HG03039 (cell line): Measurements from ENCODE around the gene DGKG.

ENCODE experiments used
- ATAC-seq: cut with Tn5 transposase; IDR thresholded peaks from one replicate; pipeline ENCODE4 v1.9.1; 2021; ENCODE audit warnings: mild to moderate bottlenecking, moderate library complexity; ENCODE audit not compliant: unreplicated experiment

Gene DGKG

GRCh38 chr3:186320862-186321568 lies 41.0 kb downstream of the DGKG start:
- no peak for ATAC-seq

- no peak for ATAC-seq
These were observed 42.1 kb downstream of the DGKG start for GRCh38 chr3:186319945-186320344.

DNA sequence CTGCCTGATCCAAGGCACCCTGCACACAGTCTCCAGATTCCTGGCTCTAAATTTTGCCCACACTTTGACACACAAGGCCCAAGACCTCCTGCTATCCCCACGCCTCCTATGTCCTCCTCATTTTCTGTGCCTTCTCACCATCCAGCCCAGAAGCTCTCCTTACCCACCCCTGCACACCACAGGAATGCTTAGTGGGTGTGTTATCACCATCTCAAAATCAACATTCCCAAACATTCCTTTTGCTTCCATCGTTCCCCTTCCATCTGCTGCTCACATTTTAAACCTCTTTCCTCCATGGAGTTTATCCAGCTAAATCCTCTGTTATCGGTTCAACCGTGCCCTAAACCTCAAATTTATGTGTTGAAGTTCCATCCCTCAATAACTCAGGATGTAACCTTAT lies 43.9 kb downstream of the DGKG start:
- ATAC-seq, result no peak

DNA sequence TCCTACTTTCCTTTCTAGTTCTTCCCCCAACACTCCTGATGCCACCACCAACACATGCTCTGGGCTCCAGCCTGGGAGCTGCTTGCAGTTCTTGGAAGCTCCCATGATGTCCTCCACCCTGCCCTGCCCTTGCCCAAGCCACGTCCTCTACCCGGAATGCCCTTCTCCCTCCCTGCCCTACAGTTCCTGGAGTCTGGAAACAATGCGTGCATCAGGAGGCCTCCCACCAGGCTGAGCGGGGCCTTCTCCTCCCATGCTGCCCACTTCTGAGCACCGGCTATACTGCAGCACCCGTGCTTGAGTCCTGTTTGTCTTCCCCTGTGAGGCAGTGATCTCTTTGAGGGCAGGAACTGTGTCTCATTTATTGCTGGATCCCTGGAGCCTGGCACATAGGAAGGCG lies 44.6 kb downstream of the DGKG start:
- no peak for ATAC-seq

DNA sequence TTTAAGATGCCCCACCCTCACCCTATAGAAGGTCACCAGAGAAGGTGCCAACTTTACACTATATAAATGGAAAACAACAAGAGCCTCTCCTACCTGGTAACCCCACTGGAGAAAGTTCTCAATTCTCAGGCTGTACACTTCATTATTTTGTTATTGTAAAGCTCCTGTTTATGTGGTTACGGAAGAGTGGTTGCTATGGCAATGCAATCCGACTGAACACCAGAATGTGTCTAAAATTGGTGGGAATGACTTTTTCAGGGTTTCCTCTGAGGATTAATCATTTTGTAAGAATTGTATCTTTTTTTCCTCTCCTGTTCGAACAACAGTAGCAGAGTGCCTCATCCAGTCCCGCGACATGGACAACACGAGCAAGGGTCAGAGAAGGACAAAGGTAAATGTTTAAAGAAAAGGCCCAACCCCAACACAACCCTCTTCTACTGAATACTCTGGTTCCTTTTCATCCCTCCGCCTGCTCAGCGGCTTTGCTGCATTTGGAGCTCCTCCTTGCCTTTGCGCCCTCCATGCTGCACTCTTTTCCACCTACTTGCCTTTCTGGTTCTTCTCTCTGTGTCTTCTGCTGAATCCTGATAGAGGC lies 45.3 kb downstream of the DGKG start:
- ATAC-seq, result no peak

- ATAC-seq, result no peak
These were observed 46.3 kb downstream of the DGKG start for GRCh38 chr3:186315581-186316354.

GRCh38 chr3:186314896-186315295 lies 47.1 kb downstream of the DGKG start:
- ATAC-seq, result no peak

DNA sequence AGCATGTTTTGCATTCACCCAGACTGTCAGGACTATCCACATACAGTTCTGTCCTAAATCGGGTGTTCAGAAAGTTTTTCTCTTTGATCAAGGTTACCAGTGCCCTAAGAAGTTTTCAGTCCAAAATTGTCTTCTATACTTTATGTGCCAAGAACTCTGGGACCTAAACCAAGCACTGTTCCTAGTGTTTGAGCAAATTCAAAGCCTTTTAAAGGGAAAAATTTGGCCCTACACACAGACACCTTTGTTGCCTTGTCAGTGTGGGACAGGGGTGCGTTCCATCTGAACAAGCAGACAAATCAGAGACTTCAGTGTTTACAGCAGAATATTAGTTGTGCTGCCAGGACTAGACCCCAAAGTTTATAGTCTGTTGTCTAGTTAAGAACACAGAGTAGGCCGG lies 50.6 kb downstream of the DGKG start:
- ATAC-seq, result no peak

GRCh38 chr3:186308549-186308948 lies 53.5 kb downstream of the DGKG start:
- no peak for ATAC-seq

GRCh38 chr3:186307594-186308221 lies 54.3 kb downstream of the DGKG start:
- ATAC-seq, result no peak

DNA sequence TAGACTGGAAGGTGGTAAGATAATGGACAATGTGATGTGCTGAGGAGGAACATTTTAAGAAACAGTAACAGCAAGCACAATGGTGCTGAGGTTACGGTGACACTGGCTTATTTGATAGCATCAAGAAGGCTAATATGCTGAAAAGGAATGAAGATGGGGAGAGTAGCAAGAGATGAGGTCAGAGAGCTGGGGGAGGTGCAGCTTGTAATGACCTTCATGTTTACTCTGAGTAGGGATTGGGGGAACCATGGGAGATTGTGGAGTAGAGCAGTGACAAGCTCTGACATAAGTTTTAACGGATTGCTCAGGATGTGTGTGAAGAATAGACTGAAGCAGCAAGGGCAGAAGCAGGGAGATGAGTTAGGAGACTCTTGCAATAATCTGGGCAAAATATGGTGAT lies 56.7 kb downstream of the DGKG start:
- ATAC-seq, result no peak

DNA sequence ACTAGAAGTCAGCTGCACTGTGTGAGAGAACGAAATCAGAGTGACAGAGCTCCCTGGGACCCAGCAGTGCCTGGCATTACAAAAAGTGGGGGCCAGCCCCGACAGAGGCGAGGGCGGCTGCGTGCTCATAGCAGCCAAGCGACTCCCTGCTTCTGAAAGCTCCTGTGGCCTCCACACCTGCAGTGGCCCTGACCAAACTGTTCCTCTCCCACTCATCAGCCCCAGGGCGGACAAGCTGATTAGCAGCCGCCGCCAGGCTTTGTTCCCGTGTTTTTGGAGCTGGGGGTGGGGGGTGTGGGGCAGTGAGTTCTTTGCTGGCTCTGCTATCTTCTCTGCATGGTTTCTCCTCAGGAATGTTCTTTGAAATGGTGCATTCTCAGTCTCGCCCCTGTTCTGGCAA lies 58.1 kb downstream of the DGKG start:
- ATAC-seq, result no peak

DNA sequence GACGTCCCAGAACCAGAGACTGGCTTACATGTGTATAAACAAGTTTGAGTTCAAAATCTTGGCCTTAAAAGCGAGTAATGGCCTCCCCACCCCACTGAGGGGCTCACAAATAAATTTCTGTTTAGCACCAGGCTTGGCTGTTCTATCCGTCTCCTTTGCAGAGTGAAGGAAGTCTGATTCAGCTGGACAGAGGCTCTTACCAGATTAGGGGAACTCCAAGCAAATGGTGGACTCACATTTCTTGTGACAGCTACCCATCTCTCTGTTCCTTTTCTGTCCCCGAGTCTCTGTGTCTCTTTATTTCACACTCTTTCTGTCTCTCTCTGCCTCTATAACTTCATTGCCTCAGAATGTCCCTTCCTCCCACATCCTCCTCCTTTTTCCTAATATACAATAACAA lies 62.7 kb downstream of the DGKG start:
- ATAC-seq, result no peak

- ATAC-seq, result no peak
These were observed 63.2 kb downstream of the DGKG start for GRCh38 chr3:186298876-186299275.

GRCh38 chr3:186290796-186291195 lies 71.2 kb downstream of the DGKG start:
- ATAC-seq, result no peak

GRCh38 chr3:186287711-186288110 lies 74.3 kb downstream of the DGKG start:
- ATAC-seq, result no peak

DNA sequence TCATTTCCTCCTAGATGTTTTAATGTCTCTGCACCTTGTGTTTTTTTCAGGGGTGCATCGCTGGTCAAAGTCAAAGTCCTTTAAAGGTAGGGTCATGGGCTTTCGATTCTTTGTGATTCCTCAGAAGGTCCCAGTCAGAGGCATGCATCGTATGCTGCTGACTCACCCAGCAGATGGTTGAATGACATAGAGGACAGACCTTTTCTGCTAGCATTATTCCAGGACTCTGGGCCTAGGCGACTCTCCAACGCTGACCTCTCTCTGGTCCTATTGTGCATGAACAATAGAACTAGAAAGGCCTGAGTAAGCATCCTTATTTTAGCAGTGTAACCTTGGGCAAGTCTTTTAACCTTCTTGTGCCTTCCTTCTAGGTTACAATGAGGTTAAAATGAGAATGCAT lies 75.9 kb downstream of the DGKG start:
- no peak for ATAC-seq

DNA sequence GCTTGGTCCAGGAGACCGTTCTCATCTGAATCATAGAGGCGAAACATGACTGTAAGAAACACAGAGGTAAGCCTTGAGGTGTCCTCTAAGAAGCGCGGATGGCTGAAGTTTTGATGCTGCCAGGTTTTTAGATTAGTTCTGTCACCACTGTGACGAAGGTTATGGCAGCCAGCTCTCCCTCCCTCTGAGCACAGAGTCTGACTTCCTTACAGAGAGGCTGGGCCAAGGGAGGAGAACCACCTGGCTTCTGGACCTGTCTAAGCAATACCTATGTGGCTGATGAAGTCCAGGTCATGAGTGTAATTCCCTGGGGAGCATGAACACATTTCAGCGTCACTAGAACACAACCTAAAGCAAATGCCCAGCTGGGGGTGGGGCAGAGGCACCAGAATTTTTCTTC lies 77.4 kb downstream of the DGKG start:
- ATAC-seq, result no peak

DNA sequence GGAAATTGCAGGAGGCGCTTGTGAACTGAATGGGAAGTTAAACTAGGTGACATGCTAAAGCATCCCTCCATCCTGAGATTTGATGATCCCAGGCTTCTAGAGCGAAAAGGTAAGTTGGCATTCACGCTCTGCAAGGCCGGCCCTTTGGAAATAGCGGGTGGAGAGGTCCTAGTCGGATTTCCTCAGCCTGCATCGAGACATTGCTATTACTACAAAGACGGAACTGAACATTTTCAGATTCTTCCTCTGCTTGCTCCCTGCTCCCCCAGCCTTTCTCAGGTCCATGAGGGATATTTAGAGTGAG lies 77.7 kb downstream of the DGKG start:
- no peak for ATAC-seq

GRCh38 chr3:186283651-186284348 lies 78.2 kb downstream of the DGKG start:
- no peak for ATAC-seq

- ATAC-seq, result no peak
These were observed 78.9 kb downstream of the DGKG start for GRCh38 chr3:186283096-186283495.
